H1 (cell line): Measurements from ENCODE around the gene PLD3. TPM values are rescaled to one million over a fixed set of nuclear protein-coding genes. Genes with fewer than 3 reads are reported as not detected.

Experiments
- CTCF ChIA-PET: fragments of 300-600 bp; sonication (Branson Sonifier 250); formaldehyde crosslinking; loops from one replicate; lab custom pipeline; 2021; ENCODE audit not compliant: partially characterized antibody; lab: Charles Lee
- POLR2A ChIA-PET: fragments of 300-600 bp; sonication (Branson Sonifier 250); formaldehyde crosslinking; loops from one replicate; lab custom pipeline; 2021; ENCODE audit warnings: inconsistent platforms; ENCODE audit not compliant: partially characterized antibody; lab: Charles Lee
- DNase-seq, 2 experiments: peaks; one replicate each; pipeline versions ENCODE4 v3.0.0 to v3.0.0-alpha.2; 2010 to 2022; ENCODE audit warnings: low spot score in 2 of 2, low read depth in 1 of 2, mixed read lengths in 1 of 2
- FAIRE-seq: peaks from 2 replicates; lab custom pipeline; 2011; peaks lifted over from hg19 to GRCh38; lab: Jason Lieb, UNC
- H2AFZ ChIP-seq: 2 replicates; pipeline ENCODE4 v1.8.1; 2012; ENCODE audit warnings: low read length, inconsistent platforms
- H2AK5ac ChIP-seq: 2 replicates; pipeline ENCODE4 v1.6.1; 2013; ENCODE audit warnings: low read depth, low read length
- H2BK120ac ChIP-seq: replicated peaks from 2 replicates; pipeline ENCODE3; 2013; ENCODE audit warnings: low read depth, low read length, inconsistent platforms
- H2BK12ac ChIP-seq: 2 replicates; pipeline ENCODE4 v1.6.1; 2013; ENCODE audit warnings: low read depth, low read length
- H2BK15ac ChIP-seq: 2 replicates; pipeline ENCODE4 v1.6.1; 2013; ENCODE audit warnings: low read length
- H2BK20ac ChIP-seq: 2 replicates; pipeline ENCODE4 v1.6.1; 2013; ENCODE audit warnings: low read length
- H2BK5ac ChIP-seq: 2 replicates; pipeline ENCODE4 v1.6.1; 2013; ENCODE audit warnings: low read depth, low read length
- H3K14ac ChIP-seq: 2 replicates; pipeline ENCODE4 v1.6.1; 2013; ENCODE audit warnings: inconsistent platforms; ENCODE audit not compliant: insufficient read length
- H3K18ac ChIP-seq: 2 replicates; pipeline ENCODE4 v1.6.1; 2013; ENCODE audit warnings: low read length; ENCODE audit errors: extremely low read depth
- H3K23ac ChIP-seq: 2 replicates; pipeline ENCODE4 v1.6.1; 2013; ENCODE audit warnings: inconsistent platforms; ENCODE audit not compliant: insufficient read length
- H3K23me2 ChIP-seq: 2 replicates; pipeline ENCODE4 v1.6.1; 2013; ENCODE audit warnings: low read depth, low read length
- H3K27ac ChIP-seq: 2 replicates; pipeline ENCODE4 v1.6.1; 2011; ENCODE audit warnings: low read depth, low read length, inconsistent platforms
- H3K27me3 ChIP-seq, 4 experiments: replicated peaks in 1 of 4; 1 replicate in 1 of 4; 2 replicates in 3 of 4; pipeline versions ENCODE4 v1.6.1 to v1.8.1; 2011 to 2013; ENCODE audit warnings: low read length in 3 of 4, mild to moderate bottlenecking in 3 of 4, inconsistent platforms in 2 of 4, mixed read lengths in 2 of 4, moderate library complexity in 1 of 4; ENCODE audit not compliant: control insufficient read depth in 3 of 4, insufficient read depth in 3 of 4; ENCODE audit errors: extremely low read depth in 1 of 4
- H3K36me3 ChIP-seq, 4 experiments: 2 replicates each; pipeline versions ENCODE4 v1.6.1 to v1.8.1; 2011 to 2013; ENCODE audit warnings: mild to moderate bottlenecking in 4 of 4, low read length in 3 of 4, moderate library complexity in 2 of 4, control low read depth in 1 of 4, inconsistent platforms in 1 of 4; ENCODE audit not compliant: insufficient read depth in 4 of 4, control insufficient read depth in 2 of 4
- H3K4ac ChIP-seq: replicated peaks from 2 replicates; pipeline ENCODE3; 2013; ENCODE audit warnings: low read length, low read depth, mixed read lengths, inconsistent platforms; ENCODE audit not compliant: insufficient read length
- H3K4me1 ChIP-seq, 4 experiments: replicated peaks in 1 of 4; 1 replicate in 1 of 4; 2 replicates in 3 of 4; pipeline versions ENCODE4 v1.6.1 to v1.8.1; 2011 to 2013; ENCODE audit warnings: low read length in 3 of 4, inconsistent platforms in 2 of 4, mixed read lengths in 1 of 4; ENCODE audit not compliant: insufficient read depth in 4 of 4, control insufficient read depth in 3 of 4
- H3K4me2 ChIP-seq, 2 experiments: 2 replicates each; pipeline versions ENCODE4 v1.6.1 to v1.8.1; 2011 to 2013; ENCODE audit warnings: low read depth in 2 of 2, low read length in 2 of 2, control low read depth in 1 of 2, inconsistent platforms in 1 of 2, mild to moderate bottlenecking in 1 of 2; ENCODE audit not compliant: insufficient read depth in 1 of 2
- H3K4me3 ChIP-seq, 4 experiments: fragments of 200-600, 300-600 bp in 1 of 4; sonication (generic), shearing (Covaris generic), sonication (Bioruptor Twin) in 1 of 4; 2 replicates each; pipeline versions ENCODE4 v1.5.1 to v1.8.1; 2011 to 2016; ENCODE audit warnings: low read length in 4 of 4, low read depth in 3 of 4, control low read depth in 2 of 4, inconsistent platforms in 2 of 4, mild to moderate bottlenecking in 2 of 4, mixed read lengths in 1 of 4, moderate library complexity in 1 of 4; ENCODE audit not compliant: insufficient read depth in 2 of 4; ENCODE audit errors: extremely low read depth in 1 of 4
- H3K56ac ChIP-seq: replicated peaks from 2 replicates; pipeline ENCODE3; 2013; ENCODE audit warnings: low read depth, mild to moderate bottlenecking, mixed read lengths, low read length, inconsistent platforms; ENCODE audit not compliant: insufficient read length
- H3K79me1 ChIP-seq: 2 replicates; pipeline ENCODE4 v1.6.1; 2013; ENCODE audit warnings: low read depth, low read length, control low read depth
- H3K79me2 ChIP-seq, 2 experiments: 2 replicates each; pipeline versions ENCODE4 v1.6.1 to v1.8.1; 2012 to 2013; ENCODE audit warnings: low read length in 2 of 2, mild to moderate bottlenecking in 2 of 2, inconsistent platforms in 1 of 2; ENCODE audit not compliant: insufficient read depth in 2 of 2, control insufficient read depth in 1 of 2
- H3K9ac ChIP-seq, 4 experiments: replicated peaks in 1 of 4; 1 replicate in 1 of 4; 2 replicates in 3 of 4; pipeline versions ENCODE4 v1.6.1 to v1.8.1; 2011 to 2013; ENCODE audit warnings: low read depth in 3 of 4, low read length in 3 of 4, control low read depth in 2 of 4, mild to moderate bottlenecking in 2 of 4, moderate library complexity in 2 of 4, inconsistent platforms in 1 of 4; ENCODE audit errors: extremely low read depth in 1 of 4
- H3K9me3 ChIP-seq, 2 experiments: 2 replicates each; pipeline versions ENCODE4 v1.6.1 to v1.8.1; 2012 to 2013; ENCODE audit warnings: mild to moderate bottlenecking in 2 of 2, moderate library complexity in 2 of 2, control low read depth in 1 of 2, inconsistent platforms in 1 of 2, low read depth in 1 of 2, low read length in 1 of 2, mixed read lengths in 1 of 2; ENCODE audit not compliant: insufficient read depth in 2 of 2
- H4K20me1 ChIP-seq, 2 experiments: replicated peaks in 1 of 2; 2 replicates each; pipeline versions ENCODE3 to v1.8.1; 2011 to 2013; ENCODE audit warnings: inconsistent platforms in 2 of 2, low read length in 2 of 2, mild to moderate bottlenecking in 1 of 2; ENCODE audit not compliant: insufficient read depth in 2 of 2, control insufficient read depth in 1 of 2
- H4K5ac ChIP-seq: 2 replicates; pipeline ENCODE4 v1.6.1; 2013; ENCODE audit warnings: low read length, low read depth, mixed read lengths, inconsistent platforms; ENCODE audit not compliant: insufficient read length
- H4K8ac ChIP-seq: 2 replicates; pipeline ENCODE4 v1.8.0; 2013; ENCODE audit warnings: mild to moderate bottlenecking, moderate library complexity, low read length, inconsistent platforms; ENCODE audit not compliant: insufficient read depth; ENCODE audit errors: extremely low read depth
- H4K91ac ChIP-seq: replicated peaks from 2 replicates; pipeline ENCODE3; 2013; ENCODE audit warnings: low read length, mixed read lengths, inconsistent platforms; ENCODE audit not compliant: insufficient read length
- ATF3 ChIP-seq: IDR thresholded peaks from 2 replicates; pipeline ENCODE4 v1.6.1; 2011; ENCODE audit warnings: low read depth, mild to moderate bottlenecking, low read length; ENCODE audit not compliant: insufficient read depth
- BRCA1 ChIP-seq: IDR thresholded peaks from 2 replicates; pipeline ENCODE4 v1.6.1; 2012; ENCODE audit warnings: low read depth, low read length, improper control_type of control experiment
- CBX8 ChIP-seq: fragments of 300-800, 300-1000 bp; sonication (generic); IDR thresholded peaks from 2 replicates; pipeline ENCODE4 v1.7.1; 2016; ENCODE audit warnings: low read depth, low read length, borderline replicate concordance
- CHD1 ChIP-seq: IDR thresholded peaks from 2 replicates; pipeline ENCODE4 v1.6.1; 2012; ENCODE audit warnings: low read depth, low read length, improper control_type of control experiment
- EZH2 ChIP-seq: fragments of 200-600 bp; sonication (generic); IDR thresholded peaks from 2 replicates; pipeline ENCODE4 v1.7.1; 2012; ENCODE audit warnings: low read depth, mild to moderate bottlenecking, moderate library complexity, low read length, inconsistent platforms; ENCODE audit not compliant: severe bottlenecking
- GABPA ChIP-seq: IDR thresholded peaks from 2 replicates; pipeline ENCODE4 v1.6.1; 2011; ENCODE audit warnings: mild to moderate bottlenecking, low read length, moderate library complexity, borderline replicate concordance; ENCODE audit not compliant: insufficient read depth
- GTF2F1 ChIP-seq: IDR thresholded peaks from 2 replicates; pipeline ENCODE4 v1.6.1; 2012; ENCODE audit warnings: low read depth, low read length, improper control_type of control experiment, borderline replicate concordance
- HDAC2 ChIP-seq, 2 experiments: fragments of 300-600 bp in 1 of 2; sonication (generic) in 1 of 2; IDR thresholded peaks; 2 replicates each; pipeline ENCODE4 v1.6.1; 2011 to 2012; ENCODE audit warnings: low read depth in 2 of 2, low read length in 2 of 2, mild to moderate bottlenecking in 2 of 2, moderate library complexity in 2 of 2, borderline replicate concordance in 1 of 2, inconsistent platforms in 1 of 2
- JUN ChIP-seq: IDR thresholded peaks from 2 replicates; pipeline ENCODE4 v1.6.1; 2011; ENCODE audit warnings: low read depth, mild to moderate bottlenecking, improper control_type of control experiment, low read length
- SIRT6 ChIP-seq: IDR thresholded peaks from one replicate; pipeline ENCODE4 v1.7.1; 2012; ENCODE audit warnings: low read length, inconsistent platforms
- SIX5 ChIP-seq: IDR thresholded peaks from 2 replicates; pipeline ENCODE4 v1.6.1; 2011; ENCODE audit warnings: mild to moderate bottlenecking, low read depth, low read length
- SRF ChIP-seq: IDR thresholded peaks from 2 replicates; pipeline ENCODE4 v1.6.1; 2011; ENCODE audit warnings: mild to moderate bottlenecking, low read depth, low read length, moderate library complexity
- ZNF274 ChIP-seq: IDR thresholded peaks from 2 replicates; pipeline ENCODE4 v1.7.0; 2012; ENCODE audit warnings: low read length, borderline replicate concordance; ENCODE audit errors: extremely low read depth
- WGBS, 2 experiments: shearing (Covaris generic) in 1 of 2; methylation state at CpG; one replicate each; pipeline versions ENCODE4 v1.1.6 to v1.1.7; 2013 to 2015; ENCODE audit warnings: low lambda C conversion rate in 2 of 2, mixed read lengths in 2 of 2, inconsistent platforms in 1 of 2, low coverage in 1 of 2, missing lambda C conversion rate in 1 of 2; ENCODE audit not compliant: insufficient replicate concordance in 2 of 2, insufficient coverage in 1 of 2, insufficient read length in 1 of 2; ENCODE audit errors: extremely low coverage in 1 of 2, missing lambda C conversion rate in 1 of 2; 5-methylcytosine and 5-hydroxymethylcytosine counted together
- polyA plus RNA-seq, 7 experiments: library from polyadenylated mRNA; depleted of rRNA in 3 of 7; stranded (reverse) in 5 of 7; unstranded in 2 of 7; fragments of >200 nt in 5 of 7; fragments of 200-250 nt in 2 of 7; gene quantifications; 1 replicate in 5 of 7; 2 replicates in 1 of 7; 4 replicates in 1 of 7; pipeline versions ENCODE4 v1.2.1 to v1.2.3, GENCODE V29; 2011 to 2013; ENCODE audit warnings: missing spikeins in 2 of 7, mixed read lengths in 2 of 7
- total RNA-seq: library from RNA; stranded (reverse); fragmentation: NEBNext Ultra II Directional; extraction: Animal tissue kit (Norgen Biotek cat#: 25700); gene quantifications from 2 replicates; pipeline ENCODE4 v1.2.1, GENCODE V29; 2021

The PLD3 gene
- total and polyA plus RNA-seq, 2 of the 8 experiments (the other 6 are each of a cell fraction or from before 2014, with no cell fraction given) = 180 to 543 TPM

GRCh38 chr19:40365010-40365409 lies 16.5 kb downstream of the PLD3 start:
- Histone ChIP-seq H2BK15ac (no peak overlapping the region; the same call in 1 of the 2 replicates), H3K79me2 (no peaks in the 10 kb centered on the region), H3K23me2 (peaks cover 2% of the 10 kb centered on the region), H3K4me1 (peaks cover 0 to 16% (median 10%) of the 10 kb centered on the region in 4 experiments; a peak in 6 of 7 replicates), H3K4ac (no peak overlapping the region), H3K56ac (no peak overlapping the region), H2BK120ac (no peak overlapping the region), H3K4me3 (peak overlapping the region in 3 of 4 experiments; percentile 29 to 76 (median 59); a peak in 5 of 8 replicates), H4K91ac (no peak overlapping the region), H3K14ac (no peak overlapping the region), H3K27me3 (no peaks in the 10 kb centered on the region), H2AK5ac (no peak overlapping the region), H3K18ac (no peak overlapping the region), H4K20me1 (peaks cover 0 to 3% of the 10 kb centered on the region in 2 experiments), H3K9me3 (no peaks in the 10 kb centered on the region), H3K4me2 (peak overlapping the region; percentile 76 to 89; a peak in 2 of 4 replicates), H2BK20ac (no peak overlapping the region), H3K27ac (no peak overlapping the region), H2AFZ (no peak overlapping the region), H3K23ac (no peak overlapping the region), H4K8ac (no peak overlapping the region; the same call in 1 of the 2 replicates), H4K5ac (no peak overlapping the region), H3K36me3 (peaks cover 0 to 19% (median 6%) of the 10 kb centered on the region in 4 experiments; a peak in 6 of 8 replicates), H3K9ac (no peak overlapping the region), H2BK5ac (no peak overlapping the region), H3K79me1 (no peaks in the 10 kb centered on the region), H2BK12ac (no peak overlapping the region)
- ChIA-PET POLR2A (interaction anchor here (0.6 to 2.8 kb wide), 5 partner anchors 9 to 56 kb away, joined by 3 to 9 read pairs (median 5); no protein-coding TSS in a partner anchor), CTCF (interaction anchor here (1.0 to 4.0 kb wide), 4 partner anchors 16 to 60 kb away, joined by 3 to 19 read pairs (median 7); partner anchors contain the start of genes C19orf47 and PLD3)
- FAIRE-seq = no peak
- WGBS, 2 experiments = 86% methylated on average over 3 of the region's 3 CpGs; no CpG with 5 or more reads in 1 of the 2 experiments
- DNase-seq = no peak
- TF ChIP-seq HDAC2 (IDR thresholded peaks at IDR 0.05; ENCODE audit: borderline replicate concordance in 1 of 2, low read depth in 2 of 2, low read length in 2 of 2) = no peak
- TF ChIP-seq ATF3 = no peak
- no peak for TF ChIP-seq GABPA
- no peak for TF ChIP-seq SIRT6
- no peak for TF ChIP-seq BRCA1
- no peak for TF ChIP-seq EZH2
- TF ChIP-seq SIX5 = no peak
- TF ChIP-seq CBX8 = no peak
- no peak for TF ChIP-seq ZNF274
- TF ChIP-seq CHD1 = no peak
- no peak for TF ChIP-seq GTF2F1
- TF ChIP-seq JUN = no peak
- no peak for TF ChIP-seq SRF
